Activated CD8-positive, alpha-beta T cell treated with anti-CD3 and anti-CD28 coated beads for 36 hours (primary cell): ENCODE results near the gene CCDC142. TPM values are rescaled to one million over a fixed set of nuclear protein-coding genes. Genes with fewer than 3 reads are reported as not detected.
"Not testable (repeated sequence)": the region's sequence is repeated elsewhere in the genome, so short reads cannot be mapped to it uniquely, and the experiment has no call there.

Source experiments
- ATAC-seq: fragments of 200-7000 bp; cut with Tn5 transposase; one replicate; pipeline ENCODE4 v1.10.0; 2021; ENCODE audit warnings: mild to moderate bottlenecking, moderate library complexity
- CTCF ChIA-PET: fragments of 350-600 bp; sonication (Branson Sonifier 250); formaldehyde crosslinking; loops from one replicate; lab custom pipeline; 2021; ENCODE audit warnings: antibody characterized with exemption; lab: Charles Lee
- POLR2A ChIA-PET: fragments of 350-600 bp; sonication (Branson Sonifier 250); formaldehyde crosslinking; loops from one replicate; lab custom pipeline; 2021; ENCODE audit warnings: antibody characterized with exemption; lab: Charles Lee
- DNase-seq: peaks from one replicate; pipeline ENCODE4 v3.0.0-alpha.2; 2020
- H3K27ac Mint-ChIP-seq: one replicate; pipeline ENCODE4 v1.8.0; 2021; ENCODE audit warnings: mild to moderate bottlenecking, mixed read lengths
- H3K27me3 Mint-ChIP-seq: one replicate; pipeline ENCODE4 v1.8.0; 2021; ENCODE audit warnings: mixed read lengths
- H3K36me3 Mint-ChIP-seq: one replicate; pipeline ENCODE4 v1.8.0; 2021; ENCODE audit warnings: low read depth, mixed read lengths
- H3K4me1 Mint-ChIP-seq: one replicate; pipeline ENCODE4 v1.8.0; 2021; ENCODE audit warnings: low read depth, mixed read lengths
- H3K4me3 Mint-ChIP-seq: one replicate; pipeline ENCODE4 v1.8.0; 2021; ENCODE audit warnings: mild to moderate bottlenecking, moderate library complexity, mixed read lengths
- H3K9me3 Mint-ChIP-seq: one replicate; pipeline ENCODE4 v1.8.0; 2021; ENCODE audit warnings: mixed read lengths
- intact Hi-C: fragments of 100-400 bp; cut with micrococcal nuclease; formaldehyde crosslinking; loops from one replicate; pipeline ENCODE4 v1.10.0; 2022
- total RNA-seq, 2 experiments: library from RNA; stranded (reverse); gene quantifications; one replicate each; pipeline ENCODE4 v1.2.3, GENCODE V29; 2021
- TF ChIP-seq, protein P1 (sequence below): fragments of 200-600 bp; IDR thresholded peaks from one replicate; pipeline ENCODE4 v1.8.0; 2022; ENCODE audit warnings: antibody characterized with exemption, mild to moderate bottlenecking

The CCDC142 gene
- total RNA-seq, 2 experiments from 2014 or later: 7.2 to 10.3 TPM

DNA sequence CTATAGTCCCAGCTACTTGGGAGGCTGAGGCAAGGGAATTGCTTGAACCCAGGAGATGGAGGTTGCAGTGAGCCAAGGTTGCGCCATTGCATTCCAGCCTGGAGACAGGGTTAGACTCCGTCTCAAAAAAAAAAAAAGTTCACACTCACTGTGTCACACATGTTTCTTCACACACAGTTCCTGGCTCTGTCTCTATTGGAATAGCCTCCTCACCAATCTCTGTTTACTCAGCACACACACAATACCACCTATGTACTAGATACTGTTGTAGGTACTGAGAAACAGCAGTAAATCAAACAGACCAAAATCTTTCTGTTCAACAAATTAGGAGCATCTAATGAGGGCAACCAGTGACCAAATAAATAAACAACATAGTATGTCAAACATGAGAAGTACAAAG lies 3.3 kb upstream of the CCDC142 start:
- Mint-ChIP-seq H3K27ac (no peak overlapping the region), H3K27me3 (no peaks in the 10 kb centered on the region), H3K36me3 (peaks cover 19% of the 10 kb centered on the region), H3K4me1 (peaks cover 16% of the 10 kb centered on the region), H3K4me3 (no peak overlapping the region), H3K9me3 (no peaks in the 10 kb centered on the region)
- POLR2A ChIA-PET: interaction anchor here (0.9 to 1.7 kb wide), 2 partner anchors 9 to 14 kb away, joined by 4 read pairs; partner anchors contain the start of gene LBX2
- intact Hi-C loops: no loop called here
- TF ChIP-seq, protein P1, sequence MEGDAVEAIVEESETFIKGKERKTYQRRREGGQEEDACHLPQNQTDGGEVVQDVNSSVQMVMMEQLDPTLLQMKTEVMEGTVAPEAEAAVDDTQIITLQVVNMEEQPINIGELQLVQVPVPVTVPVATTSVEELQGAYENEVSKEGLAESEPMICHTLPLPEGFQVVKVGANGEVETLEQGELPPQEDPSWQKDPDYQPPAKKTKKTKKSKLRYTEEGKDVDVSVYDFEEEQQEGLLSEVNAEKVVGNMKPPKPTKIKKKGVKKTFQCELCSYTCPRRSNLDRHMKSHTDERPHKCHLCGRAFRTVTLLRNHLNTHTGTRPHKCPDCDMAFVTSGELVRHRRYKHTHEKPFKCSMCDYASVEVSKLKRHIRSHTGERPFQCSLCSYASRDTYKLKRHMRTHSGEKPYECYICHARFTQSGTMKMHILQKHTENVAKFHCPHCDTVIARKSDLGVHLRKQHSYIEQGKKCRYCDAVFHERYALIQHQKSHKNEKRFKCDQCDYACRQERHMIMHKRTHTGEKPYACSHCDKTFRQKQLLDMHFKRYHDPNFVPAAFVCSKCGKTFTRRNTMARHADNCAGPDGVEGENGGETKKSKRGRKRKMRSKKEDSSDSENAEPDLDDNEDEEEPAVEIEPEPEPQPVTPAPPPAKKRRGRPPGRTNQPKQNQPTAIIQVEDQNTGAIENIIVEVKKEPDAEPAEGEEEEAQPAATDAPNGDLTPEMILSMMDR: no peak
- ATAC-seq (no peak), DNase-seq (no peak)
- CTCF ChIA-PET: interaction anchor here (5.5 to 5.9 kb wide), 2 partner anchors 8 to 46 kb away, joined by 32 to 33 read pairs; no protein-coding TSS in a partner anchor

DNA sequence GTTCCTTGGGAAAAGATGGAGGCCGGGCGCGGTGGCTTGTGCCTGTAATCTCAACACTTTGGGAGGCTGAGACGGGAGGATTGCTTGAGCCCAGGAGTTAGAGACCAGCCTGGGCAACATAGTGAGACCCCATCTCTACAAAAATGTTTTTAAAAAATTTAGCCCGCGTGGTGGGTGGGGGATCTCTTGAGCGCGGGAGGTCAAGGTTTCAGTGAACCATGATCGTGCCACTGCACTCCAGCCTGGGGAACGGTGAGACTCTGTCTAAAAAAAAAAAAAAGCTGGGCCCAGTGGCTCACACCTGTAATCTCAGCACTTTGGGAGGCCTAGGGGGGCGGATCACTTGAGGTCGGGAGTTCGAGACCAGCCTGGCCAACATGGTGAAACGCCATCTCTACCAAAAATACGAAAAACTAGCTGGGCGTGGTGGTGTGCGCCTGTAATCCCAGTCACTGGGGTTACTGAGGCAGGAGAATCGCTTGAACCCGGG lies 922 bp upstream of the CCDC142 start:
- Mint-ChIP-seq H3K36me3 (peaks cover 22% of the 10 kb centered on the region), H3K4me1 (peaks cover 25% of the 10 kb centered on the region), H3K27ac (peak overlapping the region; percentile 100), H3K4me3 (peak overlapping the region; percentile 86)
- ChIA-PET CTCF (interaction anchor here (0.7 to 5.9 kb wide), 16 partner anchors 10 to 103 kb away, joined by 3 to 108 read pairs (median 7); partner anchors contain the start of genes AUP1, HTRA2, INO80B and LBX2), POLR2A (interaction anchor here (0.6 to 4.2 kb wide), 10 partner anchors 10 to 106 kb away, joined by 3 to 48 read pairs (median 8); partner anchors contain the start of genes AUP1, HTRA2, INO80B and MRPL53)
- not testable (repeated sequence) for H3K9me3 Mint-ChIP-seq, H3K27me3 Mint-ChIP-seq, DNase-seq, ATAC-seq
- intact Hi-C loops: loop anchor here (1.0 to 5.0 kb wide), 3 partner anchors 29 to 104 kb away; partner anchors contain the start of gene INO80B

DNA sequence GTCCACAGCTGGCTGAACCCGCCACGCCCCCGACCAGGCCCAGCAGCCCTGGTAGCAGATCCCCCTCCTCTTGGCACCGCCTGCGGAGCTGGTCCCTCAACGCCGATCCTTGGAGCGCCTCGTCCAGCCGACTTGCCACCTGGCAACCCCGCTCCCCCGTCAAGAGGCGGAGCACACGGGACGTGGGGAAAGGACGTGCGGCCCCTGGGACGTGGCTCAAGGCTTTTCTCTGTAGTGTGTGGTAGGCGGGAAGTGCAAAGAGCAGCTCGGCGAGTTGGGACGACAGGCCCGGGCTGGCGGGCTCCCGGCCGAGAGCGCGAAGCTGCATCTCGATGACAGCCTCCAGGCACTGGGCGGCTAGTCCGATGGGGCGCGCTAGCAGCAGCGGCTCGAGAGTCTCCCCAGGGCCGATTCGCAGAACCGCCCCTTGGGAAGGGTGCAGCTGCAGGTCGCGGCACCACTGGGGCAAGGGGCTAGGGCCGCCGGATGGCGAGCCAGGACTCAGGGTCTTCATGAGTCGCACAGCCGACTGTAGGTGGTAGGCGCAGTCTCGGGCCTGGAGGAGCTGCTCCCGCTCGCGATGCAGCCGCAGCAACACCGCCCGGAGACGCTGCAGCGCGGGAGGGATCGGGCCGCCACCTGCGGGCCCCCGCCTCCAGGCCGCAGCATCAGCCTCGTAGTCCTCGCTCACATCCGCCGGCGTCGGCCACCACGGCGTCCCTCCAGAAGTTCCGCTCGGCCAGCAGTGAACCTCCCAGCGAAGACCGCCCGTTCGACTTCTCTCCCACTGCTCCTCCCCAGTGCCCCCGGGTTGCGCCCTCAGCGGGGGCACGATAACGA lies 617 bp downstream of the CCDC142 start:
- peak; percentile 68 for DNase-seq
- CTCF ChIA-PET: interaction anchor here (0.7 to 5.9 kb wide), 27 partner anchors 8 to 117 kb away, joined by 3 to 108 read pairs (median 5); partner anchors contain the start of genes AUP1, HTRA2, INO80B and LBX2
- Mint-ChIP-seq H3K27me3 (no peaks in the 10 kb centered on the region), H3K4me3 (peak overlapping the region; percentile 86), H3K36me3 (peaks cover 27% of the 10 kb centered on the region), H3K27ac (peak overlapping the region; percentile 100), H3K4me1 (peaks cover 28% of the 10 kb centered on the region), H3K9me3 (no peaks in the 10 kb centered on the region)
- TF ChIP-seq, protein P1: no peak
- intact Hi-C loops: loop anchor here (2.0 to 5.0 kb wide), 2 partner anchors 27 to 50 kb away; partner anchors contain the start of gene INO80B
- POLR2A ChIA-PET: interaction anchor here (0.6 to 4.2 kb wide), 19 partner anchors 9 to 283 kb away, joined by 3 to 48 read pairs (median 4); partner anchors contain the start of genes AUP1, HTRA2, INO80B and LBX2
- ATAC-seq: peak; percentile 46

DNA sequence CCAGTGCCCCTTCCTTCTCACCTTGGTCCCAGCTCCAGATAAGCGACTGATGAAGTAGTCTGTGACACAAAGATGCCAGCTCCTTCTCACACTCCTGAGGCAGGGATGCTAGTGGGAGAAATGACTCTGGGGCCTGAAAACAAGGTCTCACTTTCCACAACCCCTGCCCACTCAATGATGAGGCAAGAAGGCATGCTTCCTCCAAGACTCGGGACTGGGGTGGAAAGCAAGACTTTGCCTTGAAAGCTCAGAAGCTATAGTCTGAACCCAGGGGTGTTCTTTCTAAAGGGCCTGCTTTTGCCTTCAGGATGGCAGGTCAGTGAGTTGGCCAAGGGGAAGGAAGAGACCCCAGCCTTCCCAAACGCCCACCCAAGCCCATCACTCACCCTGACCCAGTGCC lies 1.4 kb downstream of the CCDC142 start:
- ChIA-PET POLR2A (interaction anchor here (0.6 to 4.2 kb wide), 11 partner anchors 8 to 190 kb away, joined by 3 to 48 read pairs (median 10); partner anchors contain the start of genes AUP1, HTRA2, INO80B and LBX2), CTCF (interaction anchor here (1.0 to 5.9 kb wide), 15 partner anchors 9 to 147 kb away, joined by 3 to 108 read pairs (median 9); partner anchors contain the start of genes INO80B, LBX2, MOGS and MRPL53)
- Mint-ChIP-seq H3K27ac (no peak overlapping the region), H3K27me3 (no peaks in the 10 kb centered on the region), H3K4me3 (peak overlapping the region; percentile 86), H3K9me3 (no peaks in the 10 kb centered on the region), H3K36me3 (peaks cover 29% of the 10 kb centered on the region), H3K4me1 (peaks cover 28% of the 10 kb centered on the region)
- intact Hi-C loops: loop anchor here (5.0 kb wide), 1 partner anchor 51 kb away; no protein-coding TSS in a partner anchor
- DNase-seq (no peak), ATAC-seq (no peak)
- TF ChIP-seq, protein P1: no peak

DNA sequence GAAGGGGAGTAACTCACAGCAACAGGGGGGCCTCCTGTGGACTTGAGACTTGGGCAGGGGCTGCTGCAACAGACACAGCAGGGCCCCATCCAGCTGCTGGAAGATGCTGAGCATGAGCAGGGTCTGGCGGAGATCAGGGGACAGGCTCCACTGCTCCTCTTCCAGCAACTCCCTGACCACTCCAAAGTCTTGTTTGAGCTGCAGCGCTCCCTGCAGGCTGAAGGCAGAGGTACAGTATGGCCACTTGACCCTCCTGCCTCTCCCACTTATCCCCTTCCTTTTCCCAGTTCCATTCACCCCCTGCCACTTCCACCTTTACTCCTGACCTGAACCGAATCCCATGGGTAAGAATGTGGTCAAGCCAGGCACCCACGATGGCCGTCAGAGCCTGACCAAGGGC lies 7.9 kb downstream of the CCDC142 start:
- H3K27ac Mint-ChIP-seq: no peak overlapping the region
- H3K36me3 Mint-ChIP-seq: peaks cover 33% of the 10 kb centered on the region
- CTCF ChIA-PET: interaction anchor here (0.9 to 3.8 kb wide), 8 partner anchors 8 to 208 kb away, joined by 3 to 20 read pairs (median 4); partner anchors contain the start of genes CCDC142, DQX1 and TTC31
- TF ChIP-seq, protein P1: peak; percentile 45
- peaks cover 21% of the 10 kb centered on the region for H3K4me1 Mint-ChIP-seq
- DNase-seq (no peak), ATAC-seq (no peak)
- no peak overlapping the region for H3K4me3 Mint-ChIP-seq
- POLR2A ChIA-PET: interaction anchor here (1.0 to 2.9 kb wide), 4 partner anchors 7 to 21 kb away, joined by 3 to 43 read pairs (median 4); partner anchors contain the start of genes CCDC142 and TTC31
- intact Hi-C loops: no loop called here
- H3K9me3 Mint-ChIP-seq: no peaks in the 10 kb centered on the region
- H3K27me3 Mint-ChIP-seq: no peaks in the 10 kb centered on the region
